HG03558 (cell line): ENCODE data around the gene PIGX.

Experiments
- ATAC-seq: cut with Tn5 transposase; IDR thresholded peaks from one replicate; pipeline ENCODE4 v1.9.1; 2021; ENCODE audit warnings: moderate number of reproducible peaks; ENCODE audit not compliant: unreplicated experiment; ENCODE audit errors: extremely low read depth

PIGX gene

GRCh38 chr3:196711838-196712513 is at the start of gene PIGX, which contains the start of gene CEP19:
PIGX (plus strand) TSS chr3:196712377.
CEP19 (minus strand) TSS chr3:196712250; CDS start chr3:196708657, 3,593 bp downstream.
- peak; percentile 51 for ATAC-seq

GRCh38 chr3:196662711-196663571 is 49.2 kb upstream of the PIGX start:
- ATAC-seq: no peak

- no peak for ATAC-seq
These were observed 45.9 kb upstream of the PIGX start for GRCh38 chr3:196666001-196666867.

- no peak for ATAC-seq
These were observed 44.9 kb upstream of the PIGX start for GRCh38 chr3:196667056-196667825.

GRCh38 chr3:196670339-196670738 is 41.8 kb upstream of the PIGX start:
- no peak for ATAC-seq

DNA sequence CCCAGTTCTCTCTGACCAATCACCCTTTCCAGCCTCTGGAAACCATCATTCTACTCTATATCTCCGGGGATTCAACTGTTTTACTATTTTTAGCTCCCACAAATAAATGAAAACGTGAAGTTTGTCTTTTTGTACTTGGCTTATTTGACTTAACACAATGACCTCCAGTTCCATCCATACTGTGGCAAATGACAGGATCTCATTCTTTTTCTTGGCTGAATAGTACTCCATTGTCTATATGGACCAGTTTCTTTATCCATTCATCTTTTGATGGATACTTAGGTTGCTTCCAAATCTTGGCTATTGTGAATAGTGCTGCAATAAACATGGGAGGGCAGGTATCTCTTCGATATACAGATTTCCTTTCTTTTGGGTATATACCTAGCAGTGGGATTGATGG is 38.5 kb upstream of the PIGX start:
- ATAC-seq: no peak

GRCh38 chr3:196677353-196677752 is 34.8 kb upstream of the PIGX start:
- no peak for ATAC-seq

GRCh38 chr3:196677931-196678330 is 34.2 kb upstream of the PIGX start:
- ATAC-seq: no peak

GRCh38 chr3:196684548-196685407 is 27.4 kb upstream of the PIGX start:
- peak; percentile 82 for ATAC-seq

- ATAC-seq: no peak
These were observed 25.7 kb upstream of the PIGX start for GRCh38 chr3:196686436-196686835.

DNA sequence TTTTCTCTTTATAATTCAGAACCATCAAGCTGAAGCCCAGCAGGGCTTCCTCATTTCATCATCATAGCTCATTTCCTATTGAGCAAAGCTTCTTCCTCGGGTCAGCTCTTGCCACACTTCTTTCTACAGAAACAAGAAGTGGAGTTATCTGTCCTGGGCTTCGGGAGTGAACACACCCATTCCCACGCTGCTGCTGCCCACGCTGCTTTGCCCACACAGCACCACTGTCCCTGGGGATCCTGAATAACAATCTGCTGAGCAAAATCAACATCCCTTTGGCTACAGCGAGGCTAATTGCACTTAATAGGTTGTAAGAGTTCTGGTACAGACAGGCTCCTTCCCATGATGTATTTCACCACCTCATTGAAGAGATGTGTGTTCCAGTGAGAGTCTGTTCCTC is 23.8 kb upstream of the PIGX start:
- ATAC-seq: no peak

DNA sequence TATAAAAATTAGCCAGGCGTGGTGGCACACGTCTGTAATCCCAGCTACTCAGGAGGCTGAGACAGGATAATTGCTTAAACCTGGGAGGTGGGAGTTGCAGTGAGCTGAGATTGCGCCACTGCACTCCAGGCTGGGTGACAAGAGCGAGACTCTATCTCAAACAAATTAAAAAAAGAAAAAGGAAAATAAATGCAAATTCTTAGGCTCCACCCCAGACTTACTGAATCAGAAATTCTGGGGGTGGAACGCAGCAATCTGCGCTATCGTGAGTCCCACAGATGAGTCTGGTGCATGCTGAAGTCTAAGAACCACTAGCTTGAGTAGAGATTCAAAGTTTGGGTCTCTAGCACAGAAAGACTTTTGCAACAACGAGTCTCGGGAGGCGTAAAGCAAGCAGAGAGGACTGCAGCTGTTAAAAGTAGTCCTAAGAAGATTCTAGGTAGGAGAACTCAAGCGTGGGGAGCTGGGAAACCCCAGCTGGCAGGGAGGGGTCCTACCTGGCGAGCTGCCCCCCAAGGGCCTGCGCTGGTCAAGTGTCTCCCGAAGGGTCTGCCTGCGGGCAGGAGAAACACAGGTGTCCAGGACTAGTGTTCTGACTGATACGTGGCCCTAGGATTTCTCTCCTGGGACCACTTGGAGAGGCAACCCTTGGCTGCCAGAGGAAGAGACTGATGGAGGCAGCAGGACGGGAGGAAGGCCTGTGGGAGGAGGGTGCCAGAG is 22.1 kb upstream of the PIGX start:
- ATAC-seq: no peak

- no peak for ATAC-seq
These were observed 20.8 kb upstream of the PIGX start for GRCh38 chr3:196691386-196691785.

- no peak for ATAC-seq
These were observed 18.0 kb upstream of the PIGX start for GRCh38 chr3:196694202-196694638.

DNA sequence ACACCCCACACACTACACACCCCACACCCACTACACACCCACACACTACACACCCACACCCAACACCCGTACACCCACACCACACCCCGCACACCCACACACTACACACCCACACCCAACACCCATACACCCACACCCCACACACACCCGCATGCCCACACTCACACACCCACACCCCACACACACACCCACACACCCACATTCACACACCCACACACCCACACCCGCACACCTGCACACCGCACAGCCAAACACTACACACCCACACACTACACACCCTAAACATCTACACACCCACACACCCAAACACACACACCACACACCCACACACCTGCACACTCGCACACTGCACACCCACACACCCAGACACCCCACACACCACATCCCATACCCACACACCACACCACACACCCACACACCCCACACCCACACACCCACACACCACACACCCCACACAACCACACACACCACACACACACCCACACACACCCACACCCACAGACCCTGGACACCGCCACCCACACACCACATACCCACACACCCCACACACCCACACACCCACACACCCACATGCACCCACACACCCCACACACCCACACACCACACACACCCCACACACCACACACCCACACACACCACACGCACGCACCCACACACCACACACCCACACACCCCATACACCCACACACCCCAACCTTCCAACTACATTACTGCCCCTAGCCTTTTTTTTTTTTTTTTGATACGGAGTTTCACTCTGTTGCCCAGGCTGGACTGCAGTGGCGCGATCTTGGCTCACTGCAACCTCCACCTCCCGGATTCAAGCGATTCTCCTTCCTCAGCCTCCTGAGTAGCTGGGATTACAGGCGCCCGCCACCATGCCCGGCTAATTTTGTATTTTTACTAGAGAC is 17.0 kb upstream of the PIGX start:
- no peak for ATAC-seq

DNA sequence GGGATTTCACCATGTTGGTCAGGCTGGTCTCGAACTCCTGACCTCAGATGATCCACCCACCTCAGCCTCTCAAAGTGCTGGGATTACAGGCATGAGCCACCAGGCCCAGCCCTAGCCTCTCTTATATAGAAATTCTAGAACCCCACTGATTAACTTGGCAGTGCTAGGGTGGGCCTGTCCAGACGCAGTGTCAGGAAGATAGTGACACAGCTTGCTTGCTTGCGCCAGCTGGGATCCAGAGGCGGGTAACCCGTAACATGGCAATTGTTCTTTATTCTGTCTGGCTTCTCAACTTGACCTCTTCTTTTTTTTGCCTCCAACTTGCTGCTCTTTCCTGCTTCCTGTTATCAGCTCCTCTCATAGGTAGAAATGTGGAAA is 16.3 kb upstream of the PIGX start:
- ATAC-seq: no peak

DNA sequence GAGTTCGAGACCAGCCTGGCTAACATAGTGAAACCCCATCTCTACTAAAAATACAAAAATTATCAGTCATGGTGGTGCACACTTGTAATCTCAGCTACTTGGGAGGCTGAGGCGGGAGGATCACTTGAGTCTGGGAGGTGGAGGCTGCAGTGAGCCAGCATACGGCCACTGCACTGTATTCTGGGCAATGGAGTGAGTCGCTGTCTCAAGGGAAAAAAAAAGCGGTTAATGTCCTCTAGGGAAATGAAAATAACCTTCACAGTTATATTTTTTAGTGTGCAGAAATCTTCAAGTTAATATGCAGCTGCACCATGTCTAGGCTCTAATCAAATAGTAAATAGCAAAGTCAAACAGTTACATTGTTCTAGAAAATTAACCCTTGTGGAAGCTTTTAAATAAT is 14.9 kb upstream of the PIGX start:
- no peak for ATAC-seq
